ENCODE data around the gene TCEANC.
"Not testable (repeated sequence)": the region's sequence is repeated elsewhere in the genome, so short reads cannot be mapped to it uniquely, and the experiment has no call there.

TCEANC gene

GRCh38 chrX:13647709-13648212 is 5.2 kb upstream of the TCEANC start:
- no peak for TF ChIP-seq CTCF (conservative IDR thresholded peaks at IDR 0.05; ENCODE audit: control insufficient read depth, insufficient read depth, low read depth, low read length)
- peak; percentile 72 for DNase-seq (ENCODE audit: low read depth)

GRCh38 chrX:13648336-13648735 is 4.6 kb upstream of the TCEANC start:
- DNase-seq (ENCODE audit: low read depth): not testable (repeated sequence)

More at GRCh38 chrX:13647709-13648212, 5.2 kb upstream of the TCEANC start:
- no peak overlapping the region for H3K4me3 ChIP-seq (ENCODE audit: control insufficient read depth, low read depth, low read length)

DNA sequence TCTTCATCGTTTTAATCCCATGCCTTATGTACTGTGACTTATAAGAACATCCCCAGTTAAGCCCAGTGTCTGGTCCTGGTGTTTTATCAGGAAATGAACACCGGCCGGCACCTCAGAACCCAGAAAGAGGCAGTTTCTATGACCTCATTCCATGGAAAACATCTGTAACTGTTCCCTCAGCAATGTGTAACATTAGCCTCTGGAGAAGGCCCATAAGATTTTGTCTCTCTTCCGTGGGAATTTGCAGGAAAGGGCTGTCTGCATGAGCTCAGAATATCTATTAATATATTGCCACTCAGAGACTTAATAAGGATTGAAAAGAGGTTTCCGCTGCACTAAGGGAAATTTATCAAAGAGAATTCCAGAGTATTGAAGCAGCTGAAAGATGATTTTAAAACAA is 3.1 kb upstream of the TCEANC start:
- H3K4me3 ChIP-seq (ENCODE audit: control insufficient read depth, low read depth, low read length): no peak overlapping the region
- peak; percentile 71 for DNase-seq (ENCODE audit: low read depth)
- TF ChIP-seq CTCF (conservative IDR thresholded peaks at IDR 0.05; ENCODE audit: control insufficient read depth, insufficient read depth, low read depth, low read length): no peak

More at GRCh38 chrX:13648336-13648735, 4.6 kb upstream of the TCEANC start:
- not testable (repeated sequence) for H3K4me3 ChIP-seq (ENCODE audit: control insufficient read depth, low read depth, low read length)

- H3K4me3 ChIP-seq (ENCODE audit: control insufficient read depth, low read depth, low read length): no peak overlapping the region
- TF ChIP-seq CTCF (conservative IDR thresholded peaks at IDR 0.05; ENCODE audit: control insufficient read depth, insufficient read depth, low read depth, low read length): no peak
- DNase-seq (ENCODE audit: low read depth): no peak
These were observed 2.6 kb upstream of the TCEANC start for GRCh38 chrX:13650318-13650717.

DNA sequence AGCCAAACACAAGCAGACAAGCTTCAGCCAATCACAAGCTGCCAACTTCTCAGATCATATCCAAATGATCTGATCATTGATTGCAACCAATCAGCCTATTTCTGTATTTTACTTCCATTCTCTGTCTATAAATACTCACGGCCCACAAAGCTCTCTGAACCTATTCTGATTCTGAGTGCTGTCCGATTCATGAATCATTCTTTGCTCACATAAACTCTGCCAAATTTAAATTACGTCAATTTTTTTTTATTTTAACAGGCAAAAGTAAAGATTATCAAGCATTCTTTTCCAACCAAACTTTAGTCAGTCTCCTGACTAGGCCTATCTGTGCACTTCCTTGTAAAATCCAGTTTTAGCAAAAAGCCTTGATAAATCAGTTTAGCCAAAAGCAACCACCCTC is 1.8 kb upstream of the TCEANC start:
- TF ChIP-seq CTCF (conservative IDR thresholded peaks at IDR 0.05; ENCODE audit: control insufficient read depth, insufficient read depth, low read depth, low read length): no peak
- DNase-seq (ENCODE audit: low read depth): peak; percentile 76
- no peak overlapping the region for H3K4me3 ChIP-seq (ENCODE audit: control insufficient read depth, low read depth, low read length)

- H3K4me3 ChIP-seq (ENCODE audit: control insufficient read depth, low read depth, low read length): peak overlapping the region; percentile 55
- peak; percentile 98 for DNase-seq (ENCODE audit: low read depth)
- no peak for TF ChIP-seq CTCF (conservative IDR thresholded peaks at IDR 0.05; ENCODE audit: control insufficient read depth, insufficient read depth, low read depth, low read length)
These were observed 601 bp upstream of the TCEANC start for GRCh38 chrX:13652287-13652793.

DNA sequence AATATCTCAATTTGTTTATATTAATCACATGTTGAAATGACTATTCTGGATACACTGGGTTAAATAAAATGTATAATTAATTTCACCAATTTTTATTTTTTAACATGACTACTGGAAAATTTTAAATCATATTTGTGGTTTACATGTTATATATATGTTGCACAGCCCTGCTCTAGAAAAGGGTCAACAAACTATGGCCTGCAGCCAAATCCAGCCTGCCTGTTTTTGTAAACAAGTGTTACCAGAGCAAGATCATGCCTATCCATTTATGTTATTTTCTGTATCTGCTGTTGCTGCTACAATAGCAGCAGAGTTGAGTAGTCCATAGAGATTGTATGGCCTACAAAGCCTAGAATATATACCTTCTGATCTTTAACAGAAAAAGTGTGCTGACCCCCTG is 1.2 kb downstream of the TCEANC start:
- DNase-seq (ENCODE audit: low read depth): no peak
- TF ChIP-seq CTCF (conservative IDR thresholded peaks at IDR 0.05; ENCODE audit: control insufficient read depth, insufficient read depth, low read depth, low read length): no peak
- no peak overlapping the region for H3K4me3 ChIP-seq (ENCODE audit: control insufficient read depth, low read depth, low read length)

Data from fibroblast of mammary gland (primary cell).